HTR-8/SVneo (cell line): Measurements from ENCODE around the gene CAT.

Experiments
- DNase-seq: peaks from one replicate; pipeline ENCODE4 v3.0.0; 2011; ENCODE audit warnings: low spot score, mixed read lengths; ENCODE audit not compliant: insufficient read length
- FAIRE-seq: peaks from 2 replicates; lab custom pipeline; 2011; peaks lifted over from hg19 to GRCh38; lab: Jason Lieb, UNC

CAT gene

GRCh38 chr11:34454308-34455032 lies 15.7 kb downstream of the CAT start:
- no peak for DNase-seq

GRCh38 chr11:34457607-34458006 lies 18.9 kb downstream of the CAT start:
- no peak for DNase-seq
- FAIRE-seq, result no peak

More at GRCh38 chr11:34454308-34455032, 15.7 kb downstream of the CAT start:
- FAIRE-seq, result no peak

- FAIRE-seq (no peak), DNase-seq (no peak)
Measured at GRCh38 chr11:34458525-34458924, 19.8 kb downstream of the CAT start.

GRCh38 chr11:34459507-34460162 lies 20.9 kb downstream of the CAT start:
- no peak for DNase-seq
- no peak for FAIRE-seq

GRCh38 chr11:34460278-34460677 lies 21.5 kb downstream of the CAT start:
- no peak for DNase-seq
- no peak for FAIRE-seq

GRCh38 chr11:34461215-34461614 lies 22.5 kb downstream of the CAT start:
- DNase-seq, result no peak

GRCh38 chr11:34464591-34465051 lies 25.9 kb downstream of the CAT start:
- DNase-seq, result no peak
- FAIRE-seq, result no peak

More at GRCh38 chr11:34461215-34461614, 22.5 kb downstream of the CAT start:
- FAIRE-seq, result no peak

GRCh38 chr11:34466802-34467488 lies 28.2 kb downstream of the CAT start:
- FAIRE-seq, result no peak
- no peak for DNase-seq

- DNase-seq (peak; percentile 22), FAIRE-seq (no peak)
Measured at GRCh38 chr11:34468209-34468841, 29.6 kb downstream of the CAT start.

- no peak for DNase-seq
- FAIRE-seq, result no peak
Measured at GRCh38 chr11:34473603-34474169, 35.0 kb downstream of the CAT start.

GRCh38 chr11:34475656-34476055 lies 36.9 kb downstream of the CAT start:
- DNase-seq (no peak), FAIRE-seq (no peak)

- DNase-seq (no peak), FAIRE-seq (no peak)
Measured at GRCh38 chr11:34476849-34477248, 38.1 kb downstream of the CAT start.

GRCh38 chr11:34478845-34479663 lies 40.3 kb downstream of the CAT start:
- DNase-seq (no peak), FAIRE-seq (no peak)

- no peak for FAIRE-seq
- DNase-seq, result no peak
Measured at GRCh38 chr11:34480314-34480713, 41.6 kb downstream of the CAT start.

- FAIRE-seq (no peak), DNase-seq (no peak)
Measured at GRCh38 chr11:34481307-34481706, 42.6 kb downstream of the CAT start.

- peak; percentile 26 for FAIRE-seq
Measured at GRCh38 chr11:34483106-34483874, 44.6 kb downstream of the CAT start.

GRCh38 chr11:34487430-34487829 lies 48.7 kb downstream of the CAT start:
- FAIRE-seq (no peak), DNase-seq (no peak)

More at GRCh38 chr11:34483106-34483874, 44.6 kb downstream of the CAT start:
- DNase-seq, result no peak

- FAIRE-seq (no peak), DNase-seq (no peak)
Measured at GRCh38 chr11:34488855-34489557, 50.3 kb downstream of the CAT start.
